Tongue (tissue), 2 donors: ENCODE data around the gene SEMA4D. TPM values are rescaled to one million over a fixed set of nuclear protein-coding genes. Genes with fewer than 3 reads are reported as not detected.

Experiments used
- DNase-seq: peaks from one replicate; pipeline ENCODE4 v3.0.0-alpha.2; 2015
- total RNA-seq: library from RNA; depleted of rRNA; stranded (reverse); fragments of >200 nt; gene quantifications from one replicate; pipeline ENCODE4 v1.2.3, GENCODE V29; 2014

The SEMA4D gene
- total RNA-seq, 1 donor from 2014 or later, result 35.8 TPM

DNA sequence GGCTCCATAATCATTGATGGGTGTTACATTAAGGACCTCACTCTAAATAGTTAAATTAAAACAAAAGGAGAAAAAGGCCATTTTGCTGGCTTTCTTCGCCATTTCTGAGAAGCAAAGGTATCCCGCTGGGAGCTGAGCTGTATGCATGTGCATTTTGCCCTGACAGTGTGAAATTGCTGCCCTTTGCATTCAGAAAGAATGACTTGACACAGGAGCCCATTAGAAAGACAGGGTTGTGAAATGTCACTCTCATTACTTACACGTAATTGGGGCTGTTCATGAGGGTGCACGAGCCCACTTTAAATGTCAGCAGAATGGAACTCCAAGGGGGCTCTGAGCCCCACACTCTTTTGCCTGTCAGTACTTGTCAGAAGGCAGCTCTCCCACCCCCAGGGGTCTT, 85.0 kb downstream of the SEMA4D start:
- DNase-seq, result no peak

DNA sequence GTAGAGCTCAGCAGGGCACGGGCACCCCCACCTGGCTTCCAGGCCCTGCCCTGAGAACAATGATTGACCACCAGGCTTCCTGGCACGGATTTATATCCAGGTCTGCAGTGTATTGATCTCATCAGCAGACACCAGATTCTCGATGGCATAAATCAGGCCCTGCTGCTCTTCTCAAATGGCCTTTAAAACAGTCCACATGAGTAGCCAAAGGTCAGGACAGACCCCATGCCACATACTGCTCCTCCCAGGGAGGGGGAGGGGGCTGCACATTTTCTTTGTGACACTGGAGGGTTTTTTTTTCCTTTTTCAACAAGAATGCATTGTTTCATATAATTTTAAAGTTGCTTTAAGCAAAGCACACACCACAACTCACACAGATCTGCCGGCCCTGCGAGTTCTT, 85.4 kb downstream of the SEMA4D start:
- no peak for DNase-seq

DNA sequence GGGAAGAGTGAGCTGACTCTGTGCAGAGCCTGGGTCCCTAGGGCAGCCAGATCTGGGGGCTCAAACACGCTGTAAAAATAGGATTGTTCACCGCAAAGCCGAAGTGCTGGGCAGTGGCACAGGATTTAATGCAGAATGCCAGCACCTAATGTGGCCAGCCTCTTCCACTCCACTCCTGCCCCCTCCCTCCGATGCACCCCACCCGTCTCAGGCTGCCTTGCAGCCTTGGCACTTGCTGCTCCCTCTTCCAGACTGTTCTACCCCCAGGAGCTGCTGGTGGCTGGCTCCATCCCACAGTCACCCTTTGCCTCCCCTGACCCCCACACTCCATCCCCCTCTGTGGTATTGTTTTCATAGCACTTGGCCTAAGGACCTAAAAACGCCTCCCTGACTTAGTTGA, 86.2 kb downstream of the SEMA4D start:
- DNase-seq, result no peak

DNA sequence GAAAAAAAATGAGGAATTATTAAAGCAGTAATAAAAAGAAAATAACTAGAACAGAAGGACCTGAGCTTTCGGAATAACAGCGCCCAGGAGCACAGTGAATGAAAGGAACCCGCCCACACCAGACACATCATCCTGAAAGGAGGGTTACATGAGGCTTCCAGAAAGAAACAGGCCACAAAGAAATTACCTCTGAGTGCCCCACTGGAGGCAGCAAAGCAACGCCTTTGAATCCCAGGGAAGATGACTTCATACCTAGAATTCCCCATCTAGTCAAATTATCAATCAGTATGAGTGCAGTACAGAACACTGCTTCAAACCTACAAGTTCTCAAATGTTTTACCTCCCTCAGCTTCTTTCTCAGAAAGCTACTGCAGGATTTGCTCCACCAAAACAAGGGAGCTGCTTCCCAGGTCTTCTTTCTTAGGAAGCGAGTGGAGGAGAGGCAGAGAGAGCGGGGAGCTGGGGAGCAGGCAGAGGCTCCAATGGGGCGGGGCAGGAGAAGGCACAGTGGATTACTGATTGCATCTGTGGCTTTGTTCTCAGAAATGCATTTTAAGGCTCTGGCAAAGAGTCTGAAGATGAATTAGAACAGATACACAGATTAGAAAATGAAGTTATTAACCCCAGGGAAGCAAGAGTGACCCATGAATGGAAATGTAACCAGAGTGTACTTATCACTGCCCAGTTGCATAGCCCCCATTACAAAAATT, 87.1 kb downstream of the SEMA4D start:
- no peak for DNase-seq

DNA sequence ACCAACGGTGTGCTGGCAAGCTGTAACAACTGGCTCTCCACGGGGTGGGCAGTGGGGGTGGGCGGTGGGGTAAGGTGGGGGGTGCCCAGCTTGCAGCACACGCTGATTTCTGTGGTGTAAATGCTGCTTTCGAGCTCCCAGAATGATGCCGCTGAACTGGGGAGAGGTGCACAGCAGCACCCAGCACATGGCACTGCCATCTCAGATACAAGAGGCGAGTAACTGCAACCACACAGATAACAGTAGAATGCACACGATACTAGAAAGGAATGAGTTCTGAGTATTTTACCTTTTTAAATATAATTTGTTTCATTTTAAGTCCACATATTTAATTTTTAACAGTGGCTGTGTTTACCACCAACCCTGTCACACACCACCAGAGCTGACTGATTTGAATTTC, 87.9 kb downstream of the SEMA4D start:
- no peak for DNase-seq

DNA sequence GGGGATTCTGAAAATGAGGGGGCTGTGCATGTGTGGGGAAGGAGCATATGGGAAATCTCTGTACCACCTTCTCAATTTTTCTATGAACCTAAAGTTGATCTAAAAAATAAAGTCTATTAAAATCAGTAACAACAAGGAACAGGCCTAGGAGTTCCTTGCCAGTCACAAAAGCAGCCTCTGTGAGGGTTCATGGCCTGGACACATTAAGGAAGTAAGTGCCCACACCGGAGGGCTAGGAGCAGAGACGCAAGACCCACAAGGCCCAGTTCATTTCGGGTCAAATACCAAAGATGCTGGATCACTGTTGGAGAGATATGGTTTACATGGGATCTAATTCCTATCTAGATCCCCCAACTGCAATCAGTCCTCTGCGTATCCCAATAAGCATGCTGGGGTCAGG, 88.4 kb downstream of the SEMA4D start:
- no peak for DNase-seq

DNA sequence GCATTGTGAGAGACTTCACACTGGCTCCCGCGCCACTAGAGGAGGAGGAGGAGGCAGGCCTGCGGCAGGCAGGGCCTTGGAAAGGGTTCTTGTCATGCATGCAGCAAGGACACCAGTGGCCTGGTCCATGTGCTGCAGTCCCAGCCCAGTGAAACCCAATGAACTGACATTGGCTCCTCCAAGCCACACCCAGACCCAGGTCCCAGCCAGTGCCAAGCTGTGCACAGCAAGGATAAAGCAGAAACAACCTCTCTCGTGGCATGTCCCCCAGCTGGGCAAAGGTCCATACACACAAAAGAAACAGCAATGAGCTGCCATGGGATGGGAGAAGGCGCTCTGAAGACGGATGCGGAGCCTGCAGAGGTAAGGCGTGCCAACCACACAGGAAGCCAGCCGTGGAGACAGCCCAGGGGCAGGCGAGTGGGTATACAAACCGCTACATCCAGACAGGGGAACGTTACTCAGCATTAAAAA, 89.2 kb downstream of the SEMA4D start:
- no peak for DNase-seq

DNA sequence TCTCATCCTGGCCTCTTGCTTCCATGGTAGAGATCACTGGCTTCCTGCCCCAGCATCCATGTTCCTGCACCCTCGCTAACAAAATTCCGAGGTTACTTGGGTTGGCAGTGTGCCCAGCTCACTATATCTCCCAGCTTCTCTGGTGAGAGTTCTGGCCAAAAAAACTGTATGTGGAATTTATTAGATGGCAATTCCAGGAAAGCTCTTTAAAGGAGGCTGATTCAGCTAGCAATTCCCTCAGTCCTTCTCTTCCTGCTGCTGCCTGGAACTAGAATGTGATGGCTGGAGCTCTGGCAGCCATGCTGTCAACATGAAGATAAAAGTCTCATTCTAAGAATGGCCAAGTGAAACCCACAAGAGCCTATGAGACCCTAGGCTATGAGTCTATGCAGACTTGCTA, 90.8 kb downstream of the SEMA4D start:
- no peak for DNase-seq

DNA sequence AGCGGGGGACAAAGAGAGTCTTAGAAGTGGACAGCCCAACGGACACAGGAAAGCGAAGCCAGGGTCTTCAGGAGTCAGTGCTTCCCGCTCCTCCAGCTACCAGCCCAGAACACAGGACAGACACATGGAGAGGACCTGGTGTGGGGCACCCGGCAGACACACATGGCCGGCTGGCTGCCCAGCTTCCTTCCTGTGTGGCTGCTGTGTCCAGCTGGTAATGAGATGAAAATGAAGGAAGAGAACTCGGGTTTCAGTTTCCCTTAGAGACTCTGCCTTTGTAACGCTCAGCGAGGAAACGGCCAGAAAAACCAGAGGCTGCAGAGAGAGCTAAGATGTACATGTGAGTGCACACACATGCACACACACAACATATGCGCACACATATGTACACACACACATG, 92.1 kb downstream of the SEMA4D start:
- DNase-seq, result peak; percentile 63

DNA sequence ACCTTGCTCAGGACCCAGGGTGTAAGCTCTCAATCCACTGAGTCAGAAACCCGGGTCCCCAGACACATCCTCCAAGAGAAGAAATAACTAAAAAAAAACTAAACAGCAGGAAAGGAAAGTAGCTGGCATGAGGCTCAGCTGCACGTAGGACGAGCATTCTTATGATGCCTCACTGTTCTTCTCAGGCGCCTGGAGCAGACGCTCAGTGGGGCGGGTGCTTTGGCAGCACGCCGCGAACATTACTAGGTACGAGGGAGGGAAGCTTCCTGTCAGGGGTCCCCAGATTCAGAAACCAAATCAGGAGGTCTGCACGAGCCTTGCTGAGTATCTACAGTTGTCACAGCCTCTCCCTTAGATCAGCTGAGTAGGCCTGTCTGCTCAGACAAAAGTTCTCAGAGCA, 93.8 kb downstream of the SEMA4D start:
- DNase-seq, result no peak

DNA sequence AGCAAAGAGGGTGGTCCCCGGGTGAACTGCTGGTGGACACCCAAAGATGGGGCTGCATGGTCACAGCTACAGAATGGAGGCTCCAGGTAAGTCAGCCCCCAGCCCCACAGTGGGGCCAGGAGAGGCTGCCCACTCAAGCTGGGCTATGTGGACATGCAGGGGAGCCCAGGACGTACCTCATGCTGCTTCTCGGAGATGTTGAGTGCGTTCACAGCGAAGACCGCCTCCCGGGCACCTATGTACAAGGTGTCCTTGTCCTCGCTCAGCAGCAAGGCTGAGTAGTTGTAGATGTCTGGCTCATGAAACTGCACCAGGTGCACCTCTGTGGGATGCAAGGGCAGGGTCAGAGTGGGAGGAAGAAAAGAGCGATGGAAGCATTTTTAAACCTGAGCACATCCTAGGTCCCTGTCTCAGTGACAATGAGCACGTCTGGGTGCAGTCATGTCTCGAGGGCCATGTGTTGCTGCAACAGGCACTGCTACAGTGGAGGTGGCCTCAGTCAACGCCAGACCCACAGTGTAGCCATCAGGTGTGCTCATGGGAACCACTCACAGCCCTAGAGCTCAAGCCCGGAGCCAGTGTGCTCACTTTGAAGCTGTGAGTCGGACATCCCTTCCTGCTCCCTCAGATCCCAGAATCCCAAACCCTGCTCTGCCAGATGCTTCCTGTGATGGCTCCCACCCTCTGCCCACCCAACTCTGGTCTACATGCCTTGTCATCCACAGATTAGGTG, 95.1 kb downstream of the SEMA4D start:
- no peak for DNase-seq

DNA sequence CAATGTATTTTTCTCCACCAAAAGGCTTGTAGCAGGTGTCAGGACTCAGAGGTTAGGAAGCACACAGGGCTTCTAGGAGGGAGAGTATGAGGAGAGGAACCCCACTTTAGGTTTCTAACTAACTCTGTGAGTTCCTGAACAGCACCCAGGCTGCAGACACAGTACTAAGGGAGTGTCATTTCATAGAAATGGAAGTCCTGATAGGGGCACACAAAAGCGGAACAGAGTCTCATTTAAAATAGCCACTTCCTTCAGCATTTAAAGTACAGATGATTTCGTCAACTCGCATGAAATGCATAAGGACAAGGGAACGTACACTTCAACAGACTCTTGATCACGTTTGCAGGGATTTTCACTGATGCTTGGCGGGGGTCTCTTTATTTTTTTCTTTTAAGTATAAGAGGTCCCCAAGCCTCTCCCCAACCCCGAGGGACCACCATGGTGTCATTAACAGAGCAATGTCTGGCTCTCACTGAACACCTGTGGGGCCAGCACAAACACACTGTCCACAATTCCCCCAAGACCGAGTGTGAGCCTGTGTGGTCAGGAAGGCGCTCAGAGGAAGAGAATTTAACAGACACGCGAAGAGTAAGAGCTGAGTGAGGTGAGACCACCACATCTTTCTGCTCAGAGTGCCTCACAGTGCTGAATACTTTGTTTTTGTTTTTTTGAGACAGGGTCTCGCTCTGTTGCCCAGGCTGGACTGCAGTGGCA, 97.4 kb downstream of the SEMA4D start:
- DNase-seq, result no peak

DNA sequence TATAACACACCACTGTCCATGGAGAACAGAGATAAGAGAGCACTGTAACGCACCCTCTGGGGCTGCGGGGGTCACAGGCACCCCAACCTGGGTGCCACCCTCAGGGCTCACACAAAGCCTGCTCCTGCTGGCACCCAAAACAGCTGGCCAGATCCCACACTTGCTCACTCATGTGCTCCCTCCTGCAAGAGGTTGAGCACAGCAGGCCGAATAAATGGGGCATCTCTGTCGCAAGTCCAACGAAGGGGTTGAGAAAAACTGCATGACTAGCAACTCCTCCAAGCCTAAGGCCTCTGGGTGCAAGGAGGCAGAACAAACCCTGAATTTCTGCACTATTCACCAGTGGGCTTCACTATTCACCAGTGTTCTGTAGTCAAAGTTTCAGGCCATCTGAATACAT, 99.3 kb downstream of the SEMA4D start:
- no peak for DNase-seq

DNA sequence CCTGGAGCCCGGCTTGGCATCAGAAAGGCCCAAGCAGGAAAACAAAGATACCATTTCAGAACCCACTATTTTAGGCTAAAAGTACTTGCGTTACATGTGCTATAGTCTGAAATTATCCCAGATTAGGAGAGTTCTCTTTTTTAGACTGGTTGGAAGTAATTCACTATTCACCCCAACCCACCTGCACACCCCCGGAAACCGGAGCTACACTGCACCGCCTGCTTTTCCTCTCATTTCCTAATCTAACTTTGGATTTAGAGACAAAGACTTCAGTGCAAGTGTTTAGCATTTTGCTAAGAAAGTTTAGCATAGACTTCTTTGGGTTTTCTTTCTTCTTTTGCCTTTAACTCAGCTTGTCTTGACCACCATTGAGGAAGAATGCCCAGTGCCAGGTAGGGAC, 100.4 kb downstream of the SEMA4D start:
- DNase-seq, result no peak

DNA sequence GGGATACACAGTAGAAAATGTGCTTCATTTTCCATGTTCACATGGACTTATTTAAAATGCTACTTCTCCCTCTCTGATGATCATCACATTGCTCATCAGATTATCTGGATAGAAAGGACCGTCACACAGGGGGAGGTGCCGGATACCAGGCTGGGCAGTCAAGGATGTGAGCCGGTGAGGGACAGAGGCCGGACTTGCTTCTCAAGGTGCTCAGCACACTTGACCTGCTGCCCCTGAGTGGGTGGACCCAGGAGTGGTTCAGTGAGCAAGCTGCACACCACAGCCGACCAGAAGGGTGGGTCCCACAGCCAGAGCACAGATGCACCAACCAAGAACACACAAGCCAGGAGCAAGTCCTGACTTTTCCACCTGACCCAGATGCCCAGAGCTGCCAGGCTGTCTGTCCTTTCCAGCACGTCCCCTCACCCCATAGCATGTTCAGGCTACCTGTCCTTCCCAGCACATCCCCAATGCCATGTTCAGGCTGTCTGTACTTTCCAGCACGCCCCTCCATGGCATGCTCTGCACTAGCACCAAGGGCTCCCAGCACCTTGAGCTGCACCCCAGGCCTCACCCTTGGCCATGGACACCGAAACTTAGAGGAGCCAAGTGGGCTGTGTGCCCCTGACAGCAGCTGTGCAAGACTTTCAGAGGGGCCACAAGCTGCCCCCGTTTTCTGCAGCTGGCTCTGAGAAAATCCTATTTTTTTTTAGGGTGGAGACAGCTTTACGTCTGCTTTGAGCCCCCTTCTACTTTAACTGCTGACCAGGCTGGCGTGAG, 101.8 kb downstream of the SEMA4D start:
- DNase-seq, result no peak

DNA sequence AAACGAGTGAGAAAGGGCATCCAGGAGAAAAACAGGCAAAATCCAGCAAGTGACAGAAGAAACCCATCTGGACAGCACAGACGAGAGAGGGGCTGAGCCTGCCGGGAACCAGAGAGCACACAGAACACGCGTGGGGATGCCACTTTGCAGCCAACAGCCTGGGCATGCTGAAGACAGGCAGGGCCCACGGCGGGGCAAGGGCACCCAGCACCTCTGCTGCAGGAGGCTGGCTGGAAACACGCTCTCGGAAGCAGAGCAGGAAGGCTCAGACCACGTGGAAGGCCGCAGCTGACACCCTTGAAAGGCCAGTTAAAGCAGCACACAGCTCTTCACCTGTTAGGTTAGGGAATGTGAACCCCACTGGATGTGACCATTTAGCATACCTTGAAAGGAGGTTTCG, 103.5 kb downstream of the SEMA4D start:
- no peak for DNase-seq

DNA sequence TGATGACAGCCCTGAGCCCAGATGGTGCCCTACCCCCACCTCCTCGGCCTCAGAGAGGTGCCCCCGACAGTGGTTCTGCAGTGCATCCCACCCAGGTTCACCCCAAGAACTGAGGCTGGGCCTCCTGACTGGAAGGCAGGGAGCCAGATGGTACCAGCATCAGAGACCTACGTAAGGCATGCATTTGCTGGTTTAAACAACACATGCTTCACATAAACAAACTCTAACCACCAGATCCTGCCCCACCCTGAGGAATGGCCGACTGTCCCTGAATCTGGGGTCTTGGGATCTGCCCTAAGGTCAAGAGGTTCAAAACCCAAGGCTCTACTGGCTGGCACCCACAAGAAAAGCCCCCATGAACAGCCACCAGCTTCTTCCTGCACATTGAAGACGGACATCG, 106.3 kb downstream of the SEMA4D start:
- no peak for DNase-seq

DNA sequence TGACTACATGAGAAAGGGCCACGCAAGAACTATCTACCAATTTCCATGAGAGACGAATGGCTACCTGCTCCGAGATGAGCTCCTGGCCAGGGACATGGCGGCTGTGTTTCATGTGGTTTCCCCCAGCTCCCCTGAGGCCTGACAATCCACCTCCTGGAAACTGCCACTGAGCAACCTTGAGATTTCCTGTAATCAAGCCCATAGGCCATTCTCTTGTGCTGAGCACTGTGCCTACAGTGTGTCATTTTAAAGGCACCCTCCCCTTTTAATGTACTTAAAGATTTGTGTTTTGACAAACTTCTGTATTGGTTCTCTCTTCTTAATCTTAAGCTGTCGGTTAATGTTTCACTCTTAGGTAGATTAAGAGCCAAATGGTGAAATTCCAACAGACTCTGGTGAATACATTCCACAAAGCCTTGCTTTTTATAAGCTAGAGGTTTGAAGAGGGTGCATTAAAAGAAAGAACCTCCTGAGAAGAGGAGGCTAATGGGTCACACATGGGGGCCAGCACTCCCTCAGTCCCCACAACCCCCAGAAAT, 107.3 kb downstream of the SEMA4D start:
- DNase-seq, result no peak

DNA sequence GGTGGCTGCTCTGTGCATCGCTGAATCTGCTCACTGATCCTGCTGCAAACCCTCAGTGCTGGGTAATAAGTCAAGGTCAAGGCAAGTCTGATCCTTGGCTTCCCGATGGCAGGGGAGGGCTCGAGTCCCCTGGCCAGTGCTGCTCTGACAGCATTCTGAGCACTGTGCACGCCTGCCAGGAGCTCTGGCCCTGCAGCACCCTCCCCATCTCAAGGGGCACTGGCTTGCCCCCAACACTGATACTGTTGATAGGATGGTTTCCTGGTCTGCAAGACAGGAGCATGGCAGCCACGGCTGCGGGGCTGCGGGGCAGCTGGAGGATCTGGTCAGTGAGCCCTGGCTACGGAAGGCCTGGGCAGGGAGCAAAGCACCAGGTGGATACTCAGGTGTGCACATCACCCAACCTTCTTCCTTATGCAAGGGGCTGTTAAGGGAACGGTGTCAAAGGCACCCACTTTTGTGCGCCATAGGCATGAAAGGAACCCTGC, 107.8 kb downstream of the SEMA4D start:
- DNase-seq, result no peak

DNA sequence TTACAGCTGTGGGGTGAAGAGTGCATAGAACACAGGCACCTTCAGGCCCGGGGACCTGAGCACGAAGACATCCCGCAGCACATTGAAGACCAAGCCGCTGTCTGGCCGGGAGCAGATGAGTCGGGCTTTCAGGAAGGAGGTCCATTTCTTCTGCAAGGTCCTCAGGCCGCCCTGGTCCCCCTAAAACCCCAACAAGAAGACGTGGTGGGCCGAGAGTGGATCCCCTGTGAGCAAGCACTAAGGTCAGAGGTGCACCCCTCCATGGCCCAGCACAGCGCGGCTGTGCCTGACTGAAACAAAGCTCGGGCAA, 109.1 kb downstream of the SEMA4D start:
- DNase-seq, result no peak

DNA sequence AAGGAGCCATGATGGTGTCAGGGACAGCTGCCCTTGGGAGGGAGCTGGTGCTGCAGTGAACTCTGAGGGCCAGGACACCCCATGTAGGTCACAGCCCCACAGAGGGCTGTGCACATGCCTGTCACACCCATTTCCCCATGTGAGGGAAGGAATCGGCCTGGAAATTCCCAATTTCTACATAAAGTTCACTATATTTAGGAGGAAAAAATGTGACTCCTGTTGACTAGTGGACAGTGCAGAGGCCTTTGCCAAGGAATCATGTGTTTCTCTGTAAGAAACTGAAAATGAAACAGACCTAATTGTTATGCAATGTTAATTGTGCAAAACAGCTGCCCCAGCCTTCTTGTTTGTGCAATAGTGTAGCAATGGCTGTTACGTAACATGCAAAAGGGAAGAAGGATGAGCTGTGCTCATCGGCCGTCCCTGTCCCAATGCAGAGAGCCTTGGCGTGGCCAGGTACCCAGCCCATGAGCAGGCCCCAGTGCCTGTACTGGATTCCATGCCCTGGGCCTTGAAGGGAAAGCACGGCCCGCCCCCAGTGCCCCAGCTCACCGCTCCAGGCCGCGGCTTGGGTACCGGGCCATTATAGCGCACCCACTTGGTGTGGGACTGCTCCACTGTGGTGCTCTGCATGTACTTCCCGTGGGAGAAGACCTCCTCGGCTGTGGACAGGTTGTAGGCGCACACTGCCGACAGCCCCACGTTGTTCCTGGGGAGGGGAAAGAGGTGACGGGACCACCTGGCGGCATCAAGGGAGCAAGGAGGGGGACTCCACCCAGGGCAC, 109.6 kb downstream of the SEMA4D start:
- peak; percentile 13 for DNase-seq
